ENCODE results near the gene SRPK2. TPM values are rescaled to one million over a fixed set of nuclear protein-coding genes. Genes with fewer than 3 reads are reported as not detected.

The SRPK2 gene
- total RNA-seq, 2 donors from 2014 or later = 26.5 to 31.1 TPM

DNA sequence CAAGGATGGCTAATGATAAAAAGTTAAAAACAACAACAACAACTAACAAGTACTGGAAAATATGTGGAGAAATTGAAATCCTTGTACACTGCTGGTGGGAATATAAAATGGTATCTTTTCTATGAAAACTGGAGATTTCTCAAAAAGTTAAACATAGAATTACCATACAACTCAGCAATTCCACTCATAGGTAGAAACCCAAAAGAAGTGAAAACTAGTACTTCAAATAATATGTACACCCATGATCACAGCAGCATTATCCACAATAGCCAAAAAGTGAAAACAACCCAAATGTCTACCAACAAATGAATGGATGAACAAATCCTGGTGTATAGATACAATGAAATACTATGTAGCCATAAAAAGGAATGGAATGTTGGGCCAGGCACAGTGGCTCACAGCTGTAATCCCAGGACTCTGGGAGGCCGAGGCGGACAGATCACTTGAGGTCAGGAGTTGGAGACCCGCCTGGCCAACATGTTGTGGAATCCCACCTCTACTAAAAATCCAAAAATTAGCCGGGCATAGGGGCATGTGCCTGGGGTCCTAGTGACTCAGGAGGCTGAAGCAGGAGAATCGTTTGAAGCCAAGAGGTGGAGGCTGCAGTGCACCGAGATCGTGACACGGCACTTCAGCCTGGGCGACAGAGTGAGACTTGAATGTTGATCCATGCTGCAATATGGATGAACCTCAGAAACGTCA is 66.8 kb downstream of the SRPK2 start:
- no peak for ATAC-seq (ENCODE audit: insufficient number of reproducible peaks, low FRiP score, low read depth)
- H3K9me3 ChIP-seq = no peaks in the 10 kb centered on the region
- TF ChIP-seq, protein P1, sequence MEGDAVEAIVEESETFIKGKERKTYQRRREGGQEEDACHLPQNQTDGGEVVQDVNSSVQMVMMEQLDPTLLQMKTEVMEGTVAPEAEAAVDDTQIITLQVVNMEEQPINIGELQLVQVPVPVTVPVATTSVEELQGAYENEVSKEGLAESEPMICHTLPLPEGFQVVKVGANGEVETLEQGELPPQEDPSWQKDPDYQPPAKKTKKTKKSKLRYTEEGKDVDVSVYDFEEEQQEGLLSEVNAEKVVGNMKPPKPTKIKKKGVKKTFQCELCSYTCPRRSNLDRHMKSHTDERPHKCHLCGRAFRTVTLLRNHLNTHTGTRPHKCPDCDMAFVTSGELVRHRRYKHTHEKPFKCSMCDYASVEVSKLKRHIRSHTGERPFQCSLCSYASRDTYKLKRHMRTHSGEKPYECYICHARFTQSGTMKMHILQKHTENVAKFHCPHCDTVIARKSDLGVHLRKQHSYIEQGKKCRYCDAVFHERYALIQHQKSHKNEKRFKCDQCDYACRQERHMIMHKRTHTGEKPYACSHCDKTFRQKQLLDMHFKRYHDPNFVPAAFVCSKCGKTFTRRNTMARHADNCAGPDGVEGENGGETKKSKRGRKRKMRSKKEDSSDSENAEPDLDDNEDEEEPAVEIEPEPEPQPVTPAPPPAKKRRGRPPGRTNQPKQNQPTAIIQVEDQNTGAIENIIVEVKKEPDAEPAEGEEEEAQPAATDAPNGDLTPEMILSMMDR (IDR thresholded peaks at IDR 0.05) = no peak

GRCh38 chr7:105320896-105321295 is 67.8 kb downstream of the SRPK2 start:
- Histone ChIP-seq H3K36me3 (no peaks in the 10 kb centered on the region), H3K9me3 (no peaks in the 10 kb centered on the region), H3K27me3 (replicated peaks; ENCODE audit: insufficient read depth) (no peaks in the 10 kb centered on the region), H3K4me1 (ENCODE audit: control insufficient read depth in 1 of 2, low read depth in 2 of 2) (no peaks in the 10 kb centered on the region), H3K27ac (no peak overlapping the region), H3K4me3 (no peak overlapping the region)
- ATAC-seq (ENCODE audit: insufficient number of reproducible peaks, low FRiP score, low read depth) (no peak), DNase-seq (ENCODE audit: low spot score) (no peak)
- TF ChIP-seq, protein P1 (IDR thresholded peaks at IDR 0.05) = no peak

More for the DNA sequence above, 66.8 kb downstream of the SRPK2 start:
- H3K27me3 ChIP-seq (replicated peaks; ENCODE audit: insufficient read depth) = no peaks in the 10 kb centered on the region
- DNase-seq (ENCODE audit: low spot score) = no peak
- no peaks in the 10 kb centered on the region for H3K36me3 ChIP-seq
- no peak overlapping the region for H3K4me3 ChIP-seq
- no peaks in the 10 kb centered on the region for H3K4me1 ChIP-seq (ENCODE audit: control insufficient read depth in 1 of 2, low read depth in 2 of 2)
- no peak overlapping the region for H3K27ac ChIP-seq

DNA sequence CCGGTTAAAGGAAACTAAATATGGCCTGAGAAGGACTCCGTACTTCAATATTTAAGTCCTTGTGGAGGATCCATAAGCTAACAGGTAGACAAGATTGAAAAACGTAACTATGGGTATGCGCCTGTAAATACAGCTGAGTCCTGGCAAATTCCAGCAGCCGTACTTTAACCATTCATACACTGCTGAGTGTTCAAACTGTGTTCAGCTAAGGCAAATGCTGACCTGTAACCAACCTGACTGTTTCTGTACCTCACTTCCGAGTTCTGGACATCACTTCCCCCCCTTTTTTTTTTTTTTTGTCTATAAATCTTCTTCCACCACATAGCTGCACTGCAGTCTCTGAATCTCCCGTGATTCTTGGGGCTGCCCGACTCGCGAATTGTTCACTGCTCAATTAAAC is 69.1 kb downstream of the SRPK2 start:
- Histone ChIP-seq H3K27me3 (replicated peaks; ENCODE audit: insufficient read depth) (no peaks in the 10 kb centered on the region), H3K9me3 (no peaks in the 10 kb centered on the region), H3K4me3 (no peak overlapping the region), H3K36me3 (no peaks in the 10 kb centered on the region), H3K4me1 (ENCODE audit: control insufficient read depth in 1 of 2, low read depth in 2 of 2) (no peaks in the 10 kb centered on the region), H3K27ac (no peak overlapping the region)
- DNase-seq (ENCODE audit: low spot score) (no peak), ATAC-seq (ENCODE audit: insufficient number of reproducible peaks, low FRiP score, low read depth) (no peak)
- TF ChIP-seq, protein P1 (IDR thresholded peaks at IDR 0.05) = no peak

DNA sequence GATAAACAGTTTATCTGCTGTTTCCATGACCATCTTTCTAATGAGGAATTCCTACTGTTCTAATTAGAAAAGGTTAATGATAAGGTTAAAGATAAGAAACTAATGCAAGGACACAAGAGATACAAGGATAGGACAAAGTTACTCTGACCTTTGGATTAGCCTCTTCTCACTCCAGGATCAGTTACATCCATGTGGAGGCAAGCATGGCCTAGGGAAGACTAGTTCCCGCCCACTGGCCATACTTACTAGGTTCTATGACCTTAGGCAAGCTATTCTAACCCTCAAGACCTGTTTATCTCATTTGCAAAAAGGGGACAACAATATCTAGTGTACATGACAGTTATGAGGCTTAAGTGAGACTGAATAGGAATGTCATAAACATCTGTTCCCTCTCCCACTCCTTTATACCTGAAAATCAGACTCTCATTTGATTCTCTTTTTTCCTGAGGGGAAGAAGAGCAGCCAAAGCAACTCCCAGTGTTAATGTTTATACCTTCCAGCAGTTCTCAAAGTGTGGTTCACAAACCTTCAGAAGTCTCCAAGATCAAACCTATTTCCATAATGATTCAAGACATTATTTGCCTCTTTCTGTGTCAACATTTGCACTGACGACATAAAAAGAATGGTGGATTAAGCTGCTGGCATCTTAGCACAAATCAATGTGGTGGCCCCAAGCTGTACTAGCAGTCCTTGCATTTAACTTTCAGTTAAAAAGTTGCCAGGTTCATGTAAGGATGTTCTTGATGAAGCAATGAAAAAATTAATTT is 72.0 kb downstream of the SRPK2 start:
- H3K36me3 ChIP-seq = no peaks in the 10 kb centered on the region
- H3K4me3 ChIP-seq = no peak overlapping the region
- no peak for ATAC-seq (ENCODE audit: insufficient number of reproducible peaks, low FRiP score, low read depth)
- DNase-seq (ENCODE audit: low spot score) = no peak
- no peaks in the 10 kb centered on the region for H3K27me3 ChIP-seq (replicated peaks; ENCODE audit: insufficient read depth)
- no peak overlapping the region for H3K27ac ChIP-seq
- TF ChIP-seq, protein P1 (IDR thresholded peaks at IDR 0.05) = no peak
- H3K9me3 ChIP-seq = no peaks in the 10 kb centered on the region
- H3K4me1 ChIP-seq (ENCODE audit: control insufficient read depth in 1 of 2, low read depth in 2 of 2) = no peaks in the 10 kb centered on the region

GRCh38 chr7:105315357-105315756 is 73.4 kb downstream of the SRPK2 start:
- H3K9me3 ChIP-seq = no peaks in the 10 kb centered on the region
- no peak overlapping the region for H3K4me3 ChIP-seq

More at GRCh38 chr7:105315357-105315756, 73.4 kb downstream of the SRPK2 start:
- DNase-seq (ENCODE audit: low spot score) = no peak
- ATAC-seq (ENCODE audit: insufficient number of reproducible peaks, low FRiP score, low read depth) = no peak
- Histone ChIP-seq H3K27me3 (replicated peaks; ENCODE audit: insufficient read depth) (no peaks in the 10 kb centered on the region), H3K4me1 (ENCODE audit: control insufficient read depth in 1 of 2, low read depth in 2 of 2) (no peaks in the 10 kb centered on the region), H3K27ac (no peak overlapping the region), H3K36me3 (no peaks in the 10 kb centered on the region)
- TF ChIP-seq, protein P1 (IDR thresholded peaks at IDR 0.05) = no peak

Measured in thoracic aorta (tissue), 2 donors.